ENCODE results near the gene SMARCA2. TPM values are rescaled to one million over a fixed set of nuclear protein-coding genes. Genes with fewer than 3 reads are reported as not detected.

SMARCA2 gene
- total RNA-seq, 1 donor from 2014 or later, result 160 TPM

- no peak overlapping the region for H3K27ac ChIP-seq
- no peaks in the 10 kb centered on the region for H3K4me1 ChIP-seq
- no peak for TF ChIP-seq CTCF (IDR thresholded peaks at IDR 0.05)
- no peak overlapping the region for H3K4me3 ChIP-seq
- H3K27me3 ChIP-seq, result no peaks in the 10 kb centered on the region
- DNase-seq (ENCODE audit: low spot score in 2 of 2), result no peak
- no peaks in the 10 kb centered on the region for H3K36me3 ChIP-seq
- intact Hi-C loops (cut with DNase I), result no loop called here
- no peaks in the 10 kb centered on the region for H3K9me3 ChIP-seq
Measured at GRCh38 chr9:2213830-2214468, 198.8 kb downstream of the SMARCA2 start.

GRCh38 chr9:2214707-2215106 lies 199.6 kb downstream of the SMARCA2 start:
- no peak overlapping the region for H3K27ac ChIP-seq
- H3K4me1 ChIP-seq, result no peaks in the 10 kb centered on the region
- H3K36me3 ChIP-seq, result no peaks in the 10 kb centered on the region
- no peaks in the 10 kb centered on the region for H3K9me3 ChIP-seq
- TF ChIP-seq CTCF (IDR thresholded peaks at IDR 0.05), result no peak
- no peak for DNase-seq (ENCODE audit: low spot score in 2 of 2)
- no peaks in the 10 kb centered on the region for H3K27me3 ChIP-seq
- H3K4me3 ChIP-seq, result no peak overlapping the region
- intact Hi-C loops (cut with DNase I), result no loop called here

GRCh38 chr9:2215921-2216441 lies 200.8 kb downstream of the SMARCA2 start:
- DNase-seq (ENCODE audit: low spot score in 2 of 2), result no peak
- Histone ChIP-seq H3K9me3 (no peaks in the 10 kb centered on the region), H3K27ac (no peak overlapping the region), H3K4me1 (no peaks in the 10 kb centered on the region), H3K27me3 (no peaks in the 10 kb centered on the region), H3K36me3 (no peaks in the 10 kb centered on the region), H3K4me3 (no peak overlapping the region)
- intact Hi-C loops (cut with DNase I), result no loop called here
- TF ChIP-seq CTCF (IDR thresholded peaks at IDR 0.05), result no peak

GRCh38 chr9:2216591-2216990 lies 201.4 kb downstream of the SMARCA2 start:
- DNase-seq (ENCODE audit: low spot score in 2 of 2), result no peak
- Histone ChIP-seq H3K27me3 (no peaks in the 10 kb centered on the region), H3K27ac (no peak overlapping the region), H3K4me3 (no peak overlapping the region), H3K36me3 (no peaks in the 10 kb centered on the region), H3K9me3 (no peaks in the 10 kb centered on the region), H3K4me1 (no peaks in the 10 kb centered on the region)
- TF ChIP-seq CTCF (IDR thresholded peaks at IDR 0.05), result no peak
- intact Hi-C loops (cut with DNase I), result no loop called here

- no peak overlapping the region for H3K4me3 ChIP-seq
- DNase-seq (ENCODE audit: low spot score in 2 of 2), result no peak
- H3K4me1 ChIP-seq, result no peaks in the 10 kb centered on the region
- H3K9me3 ChIP-seq, result no peaks in the 10 kb centered on the region
- no peak overlapping the region for H3K27ac ChIP-seq
- intact Hi-C loops (cut with DNase I), result no loop called here
- no peaks in the 10 kb centered on the region for H3K27me3 ChIP-seq
- H3K36me3 ChIP-seq, result no peaks in the 10 kb centered on the region
- TF ChIP-seq CTCF (IDR thresholded peaks at IDR 0.05), result no peak
Measured at GRCh38 chr9:2217540-2217939, 202.4 kb downstream of the SMARCA2 start.

Measured in ascending aorta (tissue), 2 donors.